ENCODE results near the gene DNAH3.

The DNAH3 gene

DNA sequence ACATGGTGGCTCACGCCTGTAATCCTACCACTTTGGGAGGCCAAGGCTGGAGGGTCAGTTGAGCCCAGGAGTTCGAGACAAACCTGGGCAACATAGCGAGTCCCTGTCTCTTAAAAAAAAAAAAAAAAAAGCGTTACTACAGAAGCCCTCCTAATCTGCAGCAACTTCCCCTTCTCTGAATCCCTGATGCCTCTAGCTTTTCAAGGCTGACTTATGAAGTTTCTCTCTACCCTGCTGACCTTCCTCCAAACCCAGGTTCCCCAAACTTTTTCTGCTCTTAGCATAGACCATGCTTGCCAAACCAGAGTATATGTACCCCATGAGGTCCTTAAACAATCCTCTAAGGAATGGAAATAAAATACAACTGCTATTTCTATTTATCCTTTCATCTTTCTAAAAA, 233.7 kb downstream of the DNAH3 start:
- no peak overlapping the region for H3K4me3 ChIP-seq (ENCODE audit: low read depth, low read length)
- peak; percentile 80 for DNase-seq (ENCODE audit: low read depth)
- TF ChIP-seq POLR2A (IDR thresholded peaks at IDR 0.05; ENCODE audit: extremely low read depth, insufficient read length) (no peak), MYC (IDR thresholded peaks at IDR 0.05; ENCODE audit: low read depth, low read length) (no peak)
- TF ChIP-seq, protein P1, sequence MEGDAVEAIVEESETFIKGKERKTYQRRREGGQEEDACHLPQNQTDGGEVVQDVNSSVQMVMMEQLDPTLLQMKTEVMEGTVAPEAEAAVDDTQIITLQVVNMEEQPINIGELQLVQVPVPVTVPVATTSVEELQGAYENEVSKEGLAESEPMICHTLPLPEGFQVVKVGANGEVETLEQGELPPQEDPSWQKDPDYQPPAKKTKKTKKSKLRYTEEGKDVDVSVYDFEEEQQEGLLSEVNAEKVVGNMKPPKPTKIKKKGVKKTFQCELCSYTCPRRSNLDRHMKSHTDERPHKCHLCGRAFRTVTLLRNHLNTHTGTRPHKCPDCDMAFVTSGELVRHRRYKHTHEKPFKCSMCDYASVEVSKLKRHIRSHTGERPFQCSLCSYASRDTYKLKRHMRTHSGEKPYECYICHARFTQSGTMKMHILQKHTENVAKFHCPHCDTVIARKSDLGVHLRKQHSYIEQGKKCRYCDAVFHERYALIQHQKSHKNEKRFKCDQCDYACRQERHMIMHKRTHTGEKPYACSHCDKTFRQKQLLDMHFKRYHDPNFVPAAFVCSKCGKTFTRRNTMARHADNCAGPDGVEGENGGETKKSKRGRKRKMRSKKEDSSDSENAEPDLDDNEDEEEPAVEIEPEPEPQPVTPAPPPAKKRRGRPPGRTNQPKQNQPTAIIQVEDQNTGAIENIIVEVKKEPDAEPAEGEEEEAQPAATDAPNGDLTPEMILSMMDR (IDR thresholded peaks at IDR 0.05; ENCODE audit: low read depth, low read length): no peak
- TF ChIP-seq, protein P2, sequence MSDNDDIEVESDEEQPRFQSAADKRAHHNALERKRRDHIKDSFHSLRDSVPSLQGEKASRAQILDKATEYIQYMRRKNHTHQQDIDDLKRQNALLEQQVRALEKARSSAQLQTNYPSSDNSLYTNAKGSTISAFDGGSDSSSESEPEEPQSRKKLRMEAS (IDR thresholded peaks at IDR 0.05; ENCODE audit: low read depth, low read length): no peak

DNA sequence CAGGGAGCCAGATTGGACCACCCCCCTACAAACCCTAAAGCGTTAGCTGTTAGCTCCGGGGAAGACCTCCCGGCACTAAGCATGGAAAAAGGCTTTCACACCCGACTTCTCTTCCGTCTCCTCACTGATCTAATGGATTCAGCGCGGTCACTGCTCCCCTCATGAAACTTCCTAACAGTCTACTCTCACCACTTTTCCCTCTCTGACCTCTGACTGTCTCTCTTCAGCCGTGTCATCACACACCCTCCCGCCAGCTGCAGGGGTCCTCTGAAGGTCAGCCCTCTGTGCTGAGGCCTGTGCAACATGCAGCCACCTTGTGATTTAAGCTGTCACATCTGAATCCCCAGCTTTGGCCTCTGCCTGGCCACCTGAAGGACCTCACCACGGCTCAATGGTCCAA, 234.4 kb downstream of the DNAH3 start:
- H3K4me3 ChIP-seq (ENCODE audit: low read depth, low read length): no peak overlapping the region
- DNase-seq (ENCODE audit: low read depth): peak; percentile 36
- TF ChIP-seq POLR2A (IDR thresholded peaks at IDR 0.05; ENCODE audit: extremely low read depth, insufficient read length): no peak
- TF ChIP-seq MYC (IDR thresholded peaks at IDR 0.05; ENCODE audit: low read depth, low read length): no peak
- TF ChIP-seq, protein P2 (IDR thresholded peaks at IDR 0.05; ENCODE audit: low read depth, low read length): no peak
- TF ChIP-seq, protein P1 (IDR thresholded peaks at IDR 0.05; ENCODE audit: low read depth, low read length): no peak

DNA sequence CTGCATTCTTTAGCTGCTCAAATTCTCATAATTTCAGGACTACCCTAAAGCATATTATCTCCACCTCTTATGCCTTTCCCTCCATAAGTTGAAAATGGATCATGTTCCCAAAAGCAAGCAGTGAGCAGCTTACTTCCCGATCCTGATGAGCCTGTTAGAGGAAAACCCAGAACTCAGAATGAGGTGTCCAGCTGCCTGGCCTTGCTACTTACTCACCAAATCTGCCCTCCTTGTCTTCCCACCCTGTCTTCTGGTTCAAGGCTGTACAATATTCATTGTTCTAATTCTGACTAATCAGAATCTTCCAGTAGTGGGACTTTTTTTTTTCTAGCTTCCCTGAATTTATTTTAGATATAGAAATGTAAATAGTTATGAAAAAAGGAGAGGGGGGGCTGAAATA, 239.3 kb downstream of the DNAH3 start:
- H3K4me3 ChIP-seq (ENCODE audit: low read depth, low read length): peak overlapping the region; percentile 7
- no peak for DNase-seq (ENCODE audit: low read depth)
- TF ChIP-seq, protein P1 (IDR thresholded peaks at IDR 0.05; ENCODE audit: low read depth, low read length): no peak
- TF ChIP-seq, protein P2 (IDR thresholded peaks at IDR 0.05; ENCODE audit: low read depth, low read length): no peak
- TF ChIP-seq MYC (IDR thresholded peaks at IDR 0.05; ENCODE audit: low read depth, low read length): no peak
- TF ChIP-seq POLR2A (IDR thresholded peaks at IDR 0.05; ENCODE audit: extremely low read depth, insufficient read length): no peak

DNA sequence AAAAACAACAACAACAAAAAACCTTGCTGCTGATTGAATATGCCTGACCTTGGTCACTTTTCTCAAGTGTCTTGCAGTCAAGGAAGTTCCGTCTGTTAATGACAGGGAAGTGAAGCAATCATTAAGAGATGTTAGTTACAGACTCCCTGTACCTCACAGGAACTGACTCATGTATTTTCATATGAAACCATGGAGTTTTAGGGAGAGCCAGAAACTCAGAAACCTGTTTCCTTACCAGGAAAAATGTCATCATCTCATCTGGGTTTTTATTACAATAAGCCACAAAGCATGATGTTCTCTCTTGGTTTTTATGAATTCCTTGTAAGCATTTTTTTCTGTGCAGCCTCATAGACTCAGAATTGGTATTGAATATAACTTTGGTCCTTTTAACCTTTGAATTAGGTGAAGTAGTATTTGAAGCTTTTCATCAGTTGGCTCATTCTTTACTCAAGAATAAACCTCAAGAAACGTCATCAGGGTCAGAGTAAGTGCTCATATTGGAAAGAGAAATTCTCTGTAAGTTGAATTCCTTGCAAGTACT, 239.8 kb downstream of the DNAH3 start:
- H3K4me3 ChIP-seq (ENCODE audit: low read depth, low read length): peak overlapping the region; percentile 7
- DNase-seq (ENCODE audit: low read depth): peak; percentile 92
- no peak for TF ChIP-seq MYC (IDR thresholded peaks at IDR 0.05; ENCODE audit: low read depth, low read length)
- TF ChIP-seq, protein P2 (IDR thresholded peaks at IDR 0.05; ENCODE audit: low read depth, low read length): no peak
- TF ChIP-seq, protein P1 (IDR thresholded peaks at IDR 0.05; ENCODE audit: low read depth, low read length): no peak
- no peak for TF ChIP-seq POLR2A (IDR thresholded peaks at IDR 0.05; ENCODE audit: extremely low read depth, insufficient read length)

DNA sequence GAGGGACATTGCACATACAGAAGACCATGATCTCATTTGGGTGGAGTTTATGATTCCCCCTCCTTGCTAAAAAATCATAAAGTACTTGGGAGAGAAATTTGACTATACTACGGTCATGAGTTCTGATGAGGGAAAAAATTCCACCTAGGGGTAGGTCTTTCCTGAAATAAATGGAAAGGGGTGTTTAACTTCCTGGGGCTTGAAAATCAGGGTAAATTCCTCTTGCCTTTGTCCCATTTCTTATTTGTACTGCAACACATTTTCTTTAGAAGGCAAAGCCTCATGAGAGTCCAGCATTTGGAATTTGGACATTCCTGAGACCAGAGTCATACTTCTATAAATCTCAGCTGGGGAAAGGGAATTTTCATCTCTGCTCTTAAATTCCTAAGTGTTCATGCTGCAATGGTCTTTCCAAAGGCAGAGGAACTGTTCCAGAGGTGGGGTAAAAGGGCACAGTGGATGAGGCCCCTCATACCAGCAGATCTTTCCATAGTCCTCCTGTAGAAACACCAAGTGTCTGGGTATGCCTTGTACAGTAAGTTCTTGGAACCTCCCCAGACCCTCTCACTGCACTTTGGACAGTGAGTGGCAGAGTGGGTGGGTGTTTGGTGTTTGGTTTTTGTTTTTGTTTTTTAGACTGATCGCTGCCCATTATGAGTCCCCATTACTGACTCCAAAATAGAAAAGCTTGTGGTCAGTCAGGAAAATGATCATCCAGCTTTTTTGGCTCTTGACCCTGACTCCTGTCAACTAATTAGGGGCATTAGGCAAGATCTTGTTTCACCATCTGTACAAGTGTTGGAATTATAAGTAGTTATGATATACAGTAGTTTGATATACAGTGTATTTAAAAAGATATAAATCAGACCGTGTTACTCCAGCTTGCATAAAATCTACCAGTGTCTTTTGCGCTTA, 244.0 kb downstream of the DNAH3 start:
- DNase-seq (ENCODE audit: low read depth): no peak

More for the DNA sequence above, 244.0 kb downstream of the DNAH3 start:
- TF ChIP-seq MYC (IDR thresholded peaks at IDR 0.05; ENCODE audit: low read depth, low read length): no peak
- TF ChIP-seq, protein P2 (IDR thresholded peaks at IDR 0.05; ENCODE audit: low read depth, low read length): no peak
- no peak for TF ChIP-seq POLR2A (IDR thresholded peaks at IDR 0.05; ENCODE audit: extremely low read depth, insufficient read length)
- TF ChIP-seq, protein P1 (IDR thresholded peaks at IDR 0.05; ENCODE audit: low read depth, low read length): no peak
- no peak overlapping the region for H3K4me3 ChIP-seq (ENCODE audit: low read depth, low read length)

All from NB4 (cell line).